SKM-1 treated with dmso at 0.1 percent for 144 hours (cell line): ENCODE results near the gene ACTG1.

Experiments
- DNase-seq: peaks from one replicate; lab custom pipeline; 2025; ENCODE audit not compliant: unreplicated experiment; lab: John Stamatoyannopoulos, UW

The ACTG1 gene

DNA sequence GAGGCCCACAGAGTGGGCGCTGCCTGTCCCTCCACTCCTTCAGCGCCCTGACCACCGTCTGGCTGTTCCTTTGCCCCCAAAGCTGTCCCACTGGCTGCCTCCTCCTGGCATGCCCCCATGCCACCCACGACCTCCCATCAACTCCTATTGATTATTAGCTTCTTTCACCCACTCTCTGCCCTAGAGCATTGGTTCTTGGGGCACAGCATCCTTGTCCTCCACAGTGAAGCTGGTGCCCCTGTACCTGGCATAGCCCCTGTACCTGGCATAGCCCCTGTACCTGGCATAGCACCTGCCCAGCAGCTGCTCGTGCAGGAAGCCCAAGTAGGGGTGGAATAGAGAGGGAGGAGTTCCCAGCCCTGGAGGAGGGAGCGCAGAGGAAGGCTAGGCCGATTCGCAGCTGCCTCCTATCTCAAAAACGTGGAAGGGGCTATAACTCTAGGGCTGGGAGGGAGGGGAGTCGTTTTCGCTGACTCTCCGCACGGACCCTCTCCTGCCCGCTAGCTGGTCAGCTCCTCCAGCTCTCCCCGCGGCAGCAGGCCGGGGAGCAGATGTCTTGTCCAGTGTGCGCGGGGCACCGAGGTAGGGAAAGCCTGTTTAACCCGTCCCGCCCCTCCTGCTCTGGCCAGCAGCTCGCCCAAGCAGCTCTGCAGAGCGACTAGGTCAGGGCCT lies 5.7 kb upstream of the ACTG1 start:
- DNase-seq = no peak

- peak; percentile 44 for DNase-seq
Measured at GRCh38 chr17:81517339-81518112, 4.9 kb upstream of the ACTG1 start.

GRCh38 chr17:81517009-81517338 lies 4.4 kb upstream of the ACTG1 start:
- no peak for DNase-seq

- DNase-seq = no peak
Measured at GRCh38 chr17:81516439-81516838, 3.8 kb upstream of the ACTG1 start.

DNA sequence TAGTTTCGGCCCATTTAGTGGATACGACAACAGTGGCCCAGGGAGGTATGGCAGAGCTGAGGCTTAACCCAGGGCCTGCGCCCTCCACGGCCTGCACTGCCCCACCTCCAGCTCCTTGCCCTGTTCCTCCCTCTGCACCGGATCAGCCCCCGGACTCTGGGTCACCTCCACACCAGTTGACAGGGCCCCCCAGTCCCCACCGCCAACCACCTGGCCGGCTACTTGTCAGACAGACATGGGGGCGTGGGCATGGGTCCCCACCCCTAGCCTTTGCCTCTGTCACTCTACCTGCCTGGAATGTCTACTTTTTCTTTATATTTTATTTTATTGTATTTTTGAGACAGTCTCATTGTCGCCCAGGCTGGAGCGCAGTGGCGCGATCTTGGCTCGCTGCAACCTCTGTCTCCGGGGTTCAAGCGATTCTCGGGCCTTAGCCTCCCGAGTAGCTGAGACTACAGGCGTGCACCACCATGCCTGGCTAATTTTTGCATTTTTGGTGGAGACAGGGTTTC lies 3.0 kb upstream of the ACTG1 start:
- DNase-seq = no peak

- peak; percentile 37 for DNase-seq
Measured at GRCh38 chr17:81514739-81515529, 2.3 kb upstream of the ACTG1 start.

- no peak for DNase-seq
Measured at GRCh38 chr17:81514489-81514738, 1.8 kb upstream of the ACTG1 start.

GRCh38 chr17:81513753-81514488 lies 1.3 kb upstream of the ACTG1 start:
- no peak for DNase-seq

DNA sequence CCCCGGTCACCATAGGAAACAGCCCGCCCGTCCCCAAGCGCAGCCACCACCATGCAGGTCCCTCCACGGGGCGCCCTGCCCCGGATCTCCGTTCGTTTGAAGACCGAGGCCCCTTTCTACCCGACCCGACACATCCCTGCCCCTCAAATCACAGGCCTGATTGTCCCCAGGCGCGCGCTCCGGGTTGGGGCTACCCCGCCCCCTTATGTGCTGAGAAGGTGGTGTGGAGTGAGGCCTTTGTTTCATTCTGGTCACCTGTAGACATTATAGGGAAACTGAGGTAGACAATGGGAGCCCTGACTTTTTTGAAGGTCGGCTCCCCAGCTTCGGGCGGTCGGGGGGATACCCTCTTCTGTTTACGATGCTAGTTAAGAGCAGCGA lies 763 bp upstream of the ACTG1 start:
- no peak for DNase-seq

DNA sequence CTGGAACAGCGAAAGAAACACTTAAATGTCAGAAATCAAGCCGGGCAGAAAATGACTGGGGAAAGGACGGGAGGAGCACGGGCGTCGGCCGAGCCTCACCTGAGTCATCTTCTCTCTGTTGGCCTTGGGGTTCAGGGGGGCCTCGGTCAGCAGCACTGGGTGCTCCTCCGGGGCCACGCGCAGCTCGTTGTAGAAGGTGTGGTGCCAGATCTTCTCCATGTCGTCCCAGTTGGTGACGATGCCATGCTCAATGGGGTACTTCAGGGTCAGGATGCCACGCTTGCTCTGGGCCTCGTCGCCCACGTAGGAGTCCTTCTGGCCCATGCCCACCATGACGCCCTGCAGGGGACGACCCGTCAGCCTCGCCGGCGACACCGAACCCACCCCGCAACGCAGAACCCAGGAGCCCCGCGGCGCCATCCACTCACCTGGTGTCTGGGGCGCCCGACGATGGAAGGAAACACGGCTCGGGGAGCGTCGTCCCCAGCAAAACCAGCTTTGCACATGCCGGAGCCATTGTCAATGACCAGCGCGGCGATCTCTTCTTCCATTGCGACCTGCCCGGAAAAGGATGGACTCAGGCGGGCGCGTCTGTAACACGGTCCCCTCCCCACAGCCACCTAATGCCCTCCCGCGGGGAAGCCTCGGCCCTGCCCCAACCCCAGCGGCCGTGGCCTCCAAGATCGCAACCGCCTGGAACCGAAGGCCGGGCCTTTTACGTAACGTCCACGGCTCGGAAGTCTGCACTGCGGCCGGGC lies 616 bp downstream of the ACTG1 start:
- no peak for DNase-seq

GRCh38 chr17:81511554-81511803 lies 1.1 kb downstream of the ACTG1 start:
- DNase-seq = no peak

- DNase-seq = no peak
Measured at GRCh38 chr17:81510785-81511553, 1.6 kb downstream of the ACTG1 start.

- no peak for DNase-seq
Measured at GRCh38 chr17:81509972-81510784, 2.4 kb downstream of the ACTG1 start.

DNA sequence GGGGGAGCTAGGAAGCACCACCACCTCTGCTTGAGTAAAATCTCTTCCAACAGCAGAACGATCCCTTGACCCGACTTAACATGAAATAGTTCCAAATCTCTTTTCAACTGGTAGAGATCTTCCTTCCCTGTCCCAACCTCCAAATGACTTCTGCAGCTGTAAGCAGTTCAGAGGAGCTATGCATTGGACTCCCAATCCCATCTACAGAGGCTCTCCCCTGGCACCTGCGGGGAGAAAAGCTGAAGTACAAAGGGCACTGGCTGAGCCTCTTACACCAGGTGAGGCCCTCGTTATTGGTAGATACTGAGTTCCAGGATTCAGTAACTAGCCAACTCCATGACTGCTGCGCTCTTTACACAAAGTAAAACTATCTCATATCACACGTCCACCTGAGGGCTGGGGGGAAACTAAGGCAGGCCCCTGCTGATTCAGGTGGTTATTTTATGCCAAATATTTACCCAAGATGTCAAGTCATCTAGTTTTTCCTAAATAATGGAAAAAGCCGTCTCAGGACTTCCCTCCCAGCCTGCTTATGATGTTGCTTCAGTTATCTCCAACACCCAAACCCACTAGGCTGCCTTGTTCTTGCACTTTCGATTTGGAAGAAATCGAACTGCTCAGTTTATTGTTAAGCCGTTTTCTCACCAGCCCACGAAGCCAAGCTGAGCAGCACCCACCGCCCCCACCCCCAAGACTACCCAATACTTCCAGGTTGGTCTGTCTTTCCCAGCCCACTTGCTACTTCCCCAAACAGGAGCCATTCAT lies 3.2 kb downstream of the ACTG1 start:
- DNase-seq = peak; percentile 38

DNA sequence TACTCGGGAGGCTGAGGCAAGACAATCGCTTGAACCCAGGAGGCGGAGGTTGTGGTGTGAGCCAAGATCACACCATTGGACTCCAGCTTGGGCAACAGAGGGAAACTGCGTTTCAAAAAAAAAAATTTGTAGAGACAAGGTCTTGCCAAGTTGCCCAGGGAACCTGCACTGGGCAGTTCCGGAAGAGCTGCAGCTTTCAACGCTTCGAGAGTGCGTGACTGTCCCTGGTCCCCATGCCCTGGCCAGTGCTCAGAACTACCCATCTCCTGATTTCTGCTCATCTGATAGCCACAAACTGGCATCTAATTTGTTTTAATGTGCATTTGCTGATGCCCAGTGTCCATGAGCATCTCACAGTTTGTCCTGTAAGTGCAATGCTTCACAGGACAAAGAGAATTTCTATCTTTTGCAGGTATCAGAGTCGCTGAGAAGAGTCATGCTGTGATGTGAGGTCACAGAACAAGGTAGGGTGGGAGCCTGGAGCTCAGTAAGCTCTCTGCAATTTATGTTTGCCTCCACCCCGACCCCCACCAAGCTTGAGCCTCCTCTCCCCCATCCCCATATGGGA lies 3.9 kb downstream of the ACTG1 start:
- no peak for DNase-seq

GRCh38 chr17:81503619-81504018 lies 9.0 kb downstream of the ACTG1 start:
- no peak for DNase-seq

GRCh38 chr17:81502471-81503017 lies 10.1 kb downstream of the ACTG1 start:
- DNase-seq = no peak

DNA sequence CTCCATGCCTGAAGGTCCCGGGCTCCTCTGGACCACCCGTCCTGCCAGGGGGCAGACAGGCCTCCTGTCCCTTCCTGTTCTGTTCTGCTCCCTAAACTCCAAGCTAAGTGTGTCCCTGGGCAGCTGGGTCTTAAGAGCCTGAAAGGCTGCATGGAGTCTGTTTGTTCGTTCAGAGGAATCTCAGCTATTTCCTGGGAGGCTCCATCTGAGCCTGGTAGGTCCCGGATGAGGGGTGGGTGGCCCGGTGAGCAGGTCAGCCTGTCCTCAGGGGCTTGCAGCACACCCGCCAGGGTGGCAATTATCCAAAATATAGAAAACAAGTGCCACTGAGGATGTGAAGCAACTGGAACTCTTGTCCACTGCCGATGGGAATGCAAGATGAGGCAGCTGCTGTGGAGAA lies 12.6 kb downstream of the ACTG1 start:
- DNase-seq = no peak
